Astrocyte (in vitro differentiated cells and primary cell): ENCODE data around the gene DLST. TPM values are rescaled to one million over a fixed set of nuclear protein-coding genes. Genes with fewer than 3 reads are reported as not detected.

Source experiments
- DNase-seq: peaks from one replicate; pipeline ENCODE4 v3.0.0-alpha.2; 2010; ENCODE audit warnings: low read depth
- FAIRE-seq: peaks from 2 replicates; lab custom pipeline; 2011; peaks lifted over from hg19 to GRCh38; lab: Jason Lieb, UNC
- H2AFZ ChIP-seq: 2 replicates; pipeline ENCODE4 v1.6.0; 2012; ENCODE audit warnings: low read depth, low read length, inconsistent platforms
- H3K27ac ChIP-seq: 2 replicates; pipeline ENCODE4 v1.5.1; 2011; ENCODE audit warnings: low read depth, low read length, inconsistent platforms
- H3K27me3 ChIP-seq: 2 replicates; pipeline ENCODE4 v1.6.0; 2011; ENCODE audit warnings: low read length, inconsistent platforms; ENCODE audit not compliant: insufficient read depth
- H3K36me3 ChIP-seq: 2 replicates; pipeline ENCODE4 v1.5.1; 2011; ENCODE audit warnings: low read length, inconsistent platforms; ENCODE audit not compliant: insufficient read depth
- H3K4me1 ChIP-seq: 2 replicates; pipeline ENCODE4 v1.5.1; 2011; ENCODE audit warnings: low read length, inconsistent platforms; ENCODE audit not compliant: insufficient read depth
- H3K4me2 ChIP-seq: 2 replicates; pipeline ENCODE4 v1.6.0; 2012; ENCODE audit warnings: low read length, inconsistent platforms
- H3K4me3 ChIP-seq: 2 replicates; pipeline ENCODE4 v1.5.1; 2011; ENCODE audit warnings: low read depth, mild to moderate bottlenecking, low read length, inconsistent platforms; ENCODE audit not compliant: insufficient read depth
- H3K79me2 ChIP-seq: 2 replicates; pipeline ENCODE4 v1.6.0; 2012; ENCODE audit warnings: mild to moderate bottlenecking, low read length, inconsistent platforms; ENCODE audit not compliant: insufficient read depth
- H3K9ac ChIP-seq: 2 replicates; pipeline ENCODE4 v1.6.0; 2012; ENCODE audit warnings: mild to moderate bottlenecking, low read length, inconsistent platforms
- H3K9me3 ChIP-seq: 2 replicates; pipeline ENCODE4 v1.5.1; 2012; ENCODE audit warnings: low read depth, mild to moderate bottlenecking, low read length, inconsistent platforms; ENCODE audit not compliant: insufficient read depth
- H4K20me1 ChIP-seq: 2 replicates; pipeline ENCODE4 v1.6.0; 2012; ENCODE audit warnings: low read length, inconsistent platforms; ENCODE audit not compliant: insufficient read depth
- H3K27ac Mint-ChIP-seq: one replicate; pipeline ENCODE4 v1.8.0; 2021; ENCODE audit warnings: mild to moderate bottlenecking, mixed read lengths; ENCODE audit not compliant: unreplicated experiment
- H3K27me3 Mint-ChIP-seq: one replicate; pipeline ENCODE4 v1.8.0; 2021; ENCODE audit warnings: low read depth, mixed read lengths; ENCODE audit not compliant: unreplicated experiment
- H3K36me3 Mint-ChIP-seq: one replicate; pipeline ENCODE4 v1.8.0; 2021; ENCODE audit warnings: low read depth, mixed read lengths; ENCODE audit not compliant: unreplicated experiment
- H3K4me1 Mint-ChIP-seq: one replicate; pipeline ENCODE4 v1.8.0; 2021; ENCODE audit warnings: low read depth, mixed read lengths; ENCODE audit not compliant: unreplicated experiment
- H3K4me3 Mint-ChIP-seq: one replicate; pipeline ENCODE4 v1.8.0; 2021; ENCODE audit warnings: mild to moderate bottlenecking, moderate library complexity, mixed read lengths; ENCODE audit not compliant: unreplicated experiment
- H3K9me3 Mint-ChIP-seq: one replicate; pipeline ENCODE4 v1.8.0; 2021; ENCODE audit warnings: mild to moderate bottlenecking, mixed read lengths; ENCODE audit not compliant: unreplicated experiment
- CTCF ChIP-seq: IDR thresholded peaks from 2 replicates; pipeline ENCODE4 v1.5.1; 2011; ENCODE audit warnings: low read depth, mild to moderate bottlenecking, inconsistent platforms, low read length, moderate library complexity; ENCODE audit not compliant: insufficient read depth
- EZH2 ChIP-seq: IDR thresholded peaks from 2 replicates; pipeline ENCODE4 v1.6.1; 2012; ENCODE audit warnings: mild to moderate bottlenecking, low read length, inconsistent platforms; ENCODE audit not compliant: insufficient read depth
- total RNA-seq: library from RNA; stranded (reverse); gene quantifications from 2 replicates; pipeline ENCODE4 v1.2.1, GENCODE V29; 2021

The DLST gene
- total RNA-seq, 1 donor from 2014 or later, result 90.6 TPM

GRCh38 chr14:74949859-74950573 is 68.3 kb downstream of the DLST start:
- Histone ChIP-seq H3K9ac (no peak overlapping the region), H3K27ac (no peak overlapping the region), H2AFZ (no peak overlapping the region), H3K4me2 (no peak overlapping the region), H3K4me3 (no peak overlapping the region), H3K9me3 (no peaks in the 10 kb centered on the region), H3K36me3 (no peaks in the 10 kb centered on the region), H3K4me1 (peaks cover 10% of the 10 kb centered on the region), H4K20me1 (no peaks in the 10 kb centered on the region), H3K79me2 (peaks cover 10% of the 10 kb centered on the region), H3K27me3 (no peaks in the 10 kb centered on the region)
- no peak for TF ChIP-seq EZH2
- TF ChIP-seq CTCF, result no peak
- FAIRE-seq (no peak), DNase-seq (no peak)
- peaks cover 6% of the 10 kb centered on the region for H3K36me3 Mint-ChIP-seq
- H3K27me3 Mint-ChIP-seq, result peaks cover 25% of the 10 kb centered on the region
- H3K4me1 Mint-ChIP-seq, result peaks cover 8% of the 10 kb centered on the region
- no peak overlapping the region for H3K4me3 Mint-ChIP-seq
- H3K9me3 Mint-ChIP-seq, result no peaks in the 10 kb centered on the region
- peak overlapping the region; percentile 75 for H3K27ac Mint-ChIP-seq

GRCh38 chr14:74950795-74951442 is 69.2 kb downstream of the DLST start:
- Histone ChIP-seq H3K36me3 (no peaks in the 10 kb centered on the region), H3K79me2 (peaks cover 10% of the 10 kb centered on the region), H3K4me3 (no peak overlapping the region), H3K27me3 (no peaks in the 10 kb centered on the region), H3K4me1 (peaks cover 10% of the 10 kb centered on the region), H3K4me2 (no peak overlapping the region), H3K9ac (no peak overlapping the region), H4K20me1 (no peaks in the 10 kb centered on the region), H3K27ac (no peak overlapping the region), H2AFZ (no peak overlapping the region), H3K9me3 (no peaks in the 10 kb centered on the region)
- H3K4me1 Mint-ChIP-seq, result peaks cover 8% of the 10 kb centered on the region
- H3K4me3 Mint-ChIP-seq, result no peak overlapping the region
- no peaks in the 10 kb centered on the region for H3K9me3 Mint-ChIP-seq
- FAIRE-seq, result no peak
- TF ChIP-seq EZH2, result no peak
- no peak for TF ChIP-seq CTCF
- H3K36me3 Mint-ChIP-seq, result peaks cover 6% of the 10 kb centered on the region
- H3K27ac Mint-ChIP-seq, result no peak overlapping the region
- DNase-seq, result no peak
- peaks cover 26% of the 10 kb centered on the region for H3K27me3 Mint-ChIP-seq
